ENCODE results near the gene MRPL11.

DNA sequence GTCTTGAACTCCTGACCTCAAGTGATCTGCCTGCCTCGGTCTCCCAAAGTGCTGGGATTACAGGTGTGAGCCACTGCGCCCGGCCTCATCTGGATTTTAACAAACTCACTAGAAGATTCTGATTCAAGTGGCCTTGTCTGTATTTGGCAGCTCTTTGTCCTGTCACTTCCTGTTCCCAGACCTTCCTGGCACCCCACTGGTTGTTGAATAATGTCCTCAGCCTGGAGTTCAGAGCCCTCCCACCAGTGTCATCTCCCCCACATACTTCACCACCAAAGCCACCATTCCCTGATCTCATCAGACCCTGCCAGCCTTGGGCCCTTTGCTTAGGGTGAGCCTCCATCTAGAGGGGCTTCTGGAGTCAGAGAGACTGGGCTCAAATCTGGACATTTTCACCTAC, 31.4 kb upstream of the MRPL11 start:
- TF ChIP-seq, protein P1, sequence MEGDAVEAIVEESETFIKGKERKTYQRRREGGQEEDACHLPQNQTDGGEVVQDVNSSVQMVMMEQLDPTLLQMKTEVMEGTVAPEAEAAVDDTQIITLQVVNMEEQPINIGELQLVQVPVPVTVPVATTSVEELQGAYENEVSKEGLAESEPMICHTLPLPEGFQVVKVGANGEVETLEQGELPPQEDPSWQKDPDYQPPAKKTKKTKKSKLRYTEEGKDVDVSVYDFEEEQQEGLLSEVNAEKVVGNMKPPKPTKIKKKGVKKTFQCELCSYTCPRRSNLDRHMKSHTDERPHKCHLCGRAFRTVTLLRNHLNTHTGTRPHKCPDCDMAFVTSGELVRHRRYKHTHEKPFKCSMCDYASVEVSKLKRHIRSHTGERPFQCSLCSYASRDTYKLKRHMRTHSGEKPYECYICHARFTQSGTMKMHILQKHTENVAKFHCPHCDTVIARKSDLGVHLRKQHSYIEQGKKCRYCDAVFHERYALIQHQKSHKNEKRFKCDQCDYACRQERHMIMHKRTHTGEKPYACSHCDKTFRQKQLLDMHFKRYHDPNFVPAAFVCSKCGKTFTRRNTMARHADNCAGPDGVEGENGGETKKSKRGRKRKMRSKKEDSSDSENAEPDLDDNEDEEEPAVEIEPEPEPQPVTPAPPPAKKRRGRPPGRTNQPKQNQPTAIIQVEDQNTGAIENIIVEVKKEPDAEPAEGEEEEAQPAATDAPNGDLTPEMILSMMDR (conservative IDR thresholded peaks at IDR 0.05): no peak
- TF ChIP-seq EZH2 (IDR thresholded peaks at IDR 0.05; ENCODE audit: low read depth): no peak

Data from PC-9 (cell line).